HG02623 (cell line): ENCODE measurements around the gene CHST11.

Experiments used
- ATAC-seq: cut with Tn5 transposase; IDR thresholded peaks from one replicate; pipeline ENCODE4 v1.9.1; 2021; ENCODE audit warnings: moderate library complexity; ENCODE audit not compliant: unreplicated experiment

CHST11 gene

DNA sequence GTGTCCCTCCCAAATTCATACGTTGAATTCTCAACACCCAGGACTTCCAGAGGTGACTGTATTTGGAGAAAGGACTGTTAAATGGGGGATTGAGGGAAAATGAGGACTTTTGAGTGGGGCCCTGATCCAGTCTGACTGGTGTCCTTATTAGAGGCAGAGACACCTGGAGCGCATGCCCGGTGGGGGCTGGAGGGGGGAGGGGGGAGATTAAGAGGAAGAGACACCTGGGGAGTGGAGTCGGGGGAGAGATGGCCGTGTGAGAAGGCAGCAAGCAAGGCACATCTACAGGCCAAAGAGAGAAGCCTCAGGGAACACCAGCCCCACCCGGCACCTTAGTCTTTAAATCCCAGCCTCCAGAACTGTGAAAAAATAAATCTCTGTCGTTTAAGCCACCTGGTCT lies 291.6 kb downstream of the CHST11 start:
- ATAC-seq = no peak

DNA sequence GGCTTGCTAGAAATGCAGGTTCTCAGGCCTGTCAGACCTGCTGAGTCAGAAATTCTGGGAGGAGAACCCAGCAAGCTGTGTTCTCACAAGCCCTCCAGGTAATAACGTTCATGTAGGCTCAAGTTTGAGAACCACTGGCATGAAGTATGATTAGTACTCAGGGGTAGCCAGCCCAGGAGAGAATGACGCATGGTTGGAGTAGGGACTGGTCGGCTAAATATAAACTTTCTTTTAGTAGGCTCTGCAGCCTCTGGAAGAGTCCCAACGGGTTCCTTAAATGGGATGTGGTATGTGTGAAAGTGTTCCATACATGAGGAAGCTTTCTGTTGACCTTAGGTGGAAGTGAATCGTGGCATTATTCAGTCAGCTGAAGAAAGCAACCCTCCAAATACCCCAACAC lies 292.0 kb downstream of the CHST11 start:
- ATAC-seq = no peak

DNA sequence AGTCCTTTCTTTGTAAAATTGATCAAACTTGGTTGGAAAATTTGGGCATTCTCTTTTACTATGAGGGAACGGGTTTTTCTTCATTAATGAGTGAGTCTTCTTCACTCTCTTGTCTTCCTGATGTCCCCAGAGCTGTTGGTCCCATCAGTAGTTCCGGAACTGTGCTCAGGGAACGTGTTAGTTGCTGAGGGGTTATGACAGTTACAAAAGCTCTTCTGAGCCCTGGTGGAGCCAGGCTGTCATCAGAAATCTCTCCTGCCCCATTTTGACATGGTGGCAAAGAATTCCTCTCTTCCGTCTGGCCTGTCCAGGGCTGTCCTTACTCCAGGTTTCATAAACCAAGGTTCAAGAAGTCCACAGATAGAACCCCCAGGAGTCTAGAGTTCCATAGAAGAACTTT lies 292.8 kb downstream of the CHST11 start:
- no peak for ATAC-seq

DNA sequence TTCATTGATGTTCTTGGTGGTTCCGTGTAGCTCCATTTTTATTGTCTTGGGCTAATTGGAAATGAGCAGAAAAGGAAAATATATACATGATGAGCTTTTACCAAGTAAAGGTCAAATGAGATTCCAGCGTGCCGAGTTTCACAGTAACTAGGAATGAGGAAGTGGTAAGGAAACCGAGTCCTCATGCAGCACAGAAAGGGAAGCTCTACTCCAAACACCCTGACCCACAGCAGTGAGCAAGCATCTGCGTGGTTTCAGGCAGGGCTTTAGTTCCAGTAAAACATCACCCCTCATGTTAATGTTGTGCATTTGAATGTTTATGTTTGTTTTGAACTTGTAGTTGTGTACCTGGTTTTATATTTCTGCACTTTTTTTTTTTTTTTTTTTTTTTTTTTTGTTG lies 293.3 kb downstream of the CHST11 start:
- no peak for ATAC-seq

DNA sequence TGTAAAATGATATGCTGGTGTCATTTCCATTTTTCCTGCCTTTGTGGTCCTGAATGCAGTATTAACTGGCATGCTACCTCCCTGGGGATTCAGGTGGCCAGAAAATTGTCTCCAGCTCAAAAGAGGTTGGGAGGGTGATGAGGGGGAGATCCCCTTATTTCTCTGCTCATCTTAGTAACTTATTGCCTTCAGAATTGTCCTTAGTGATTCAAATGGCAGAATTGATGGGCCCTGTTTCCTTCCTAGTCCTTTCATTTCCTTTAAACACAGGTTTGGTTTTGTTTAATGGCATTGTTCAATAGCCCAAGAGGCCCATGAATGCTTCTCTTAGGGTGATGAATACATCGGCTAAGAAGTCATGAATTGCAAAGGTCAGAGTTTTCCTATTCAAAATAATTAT lies 294.4 kb downstream of the CHST11 start:
- peak; percentile 11 for ATAC-seq

DNA sequence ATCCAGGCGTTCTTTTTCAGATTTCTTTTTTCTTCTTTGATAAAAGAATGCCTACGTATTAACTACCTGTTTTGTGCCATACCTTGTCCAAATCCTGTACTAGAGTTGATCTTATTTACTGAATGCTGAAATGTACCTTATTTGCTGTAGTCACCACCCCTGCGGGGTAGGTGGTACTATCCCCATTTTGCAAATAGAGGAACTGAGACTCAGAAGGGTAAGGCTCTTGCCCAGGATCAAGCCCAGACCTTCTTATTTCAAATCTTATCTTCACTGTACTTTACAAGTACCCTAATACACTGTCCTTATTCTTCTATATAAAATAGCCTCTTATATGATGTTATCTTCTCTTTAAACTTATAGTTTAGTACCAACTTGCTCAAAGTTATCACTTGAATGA lies 294.8 kb downstream of the CHST11 start:
- ATAC-seq = peak; percentile 74

- ATAC-seq = no peak
Observed at GRCh38 chr12:104752016-104752415, 295.3 kb downstream of the CHST11 start.

DNA sequence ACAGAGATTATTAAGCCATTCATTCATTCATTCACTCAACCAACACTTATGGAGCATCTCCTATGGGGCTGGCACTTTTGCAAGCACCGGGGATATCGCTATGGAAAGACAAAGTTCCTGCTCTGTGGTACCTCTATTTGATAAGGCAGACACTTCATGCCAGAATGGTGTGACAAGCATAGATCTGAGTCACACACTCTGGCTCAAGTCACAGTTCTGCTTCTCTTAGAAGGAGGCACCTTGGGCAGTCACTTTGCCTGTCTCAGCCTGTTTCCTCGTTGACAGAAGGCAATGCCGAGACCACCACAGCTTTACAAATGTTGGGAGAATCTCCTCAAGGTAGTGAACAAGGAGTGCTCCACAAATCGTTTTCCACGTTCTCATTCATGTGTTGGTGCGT lies 296.1 kb downstream of the CHST11 start:
- ATAC-seq = no peak

DNA sequence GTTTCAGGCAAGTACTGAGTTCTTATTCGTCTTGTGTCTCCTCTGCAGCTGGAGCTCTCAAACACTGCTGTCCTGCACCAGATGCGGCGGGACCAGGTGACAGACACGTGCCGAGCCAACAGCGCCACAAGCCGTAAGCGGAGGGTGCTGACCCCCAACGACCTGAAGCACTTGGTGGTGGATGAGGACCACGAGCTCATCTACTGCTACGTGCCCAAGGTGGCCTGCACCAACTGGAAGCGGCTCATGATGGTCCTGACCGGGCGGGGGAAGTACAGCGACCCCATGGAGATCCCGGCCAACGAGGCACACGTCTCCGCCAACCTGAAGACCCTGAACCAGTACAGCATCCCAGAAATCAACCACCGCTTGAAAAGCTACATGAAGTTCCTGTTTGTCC lies 300.2 kb downstream of the CHST11 start:
- no peak for ATAC-seq

DNA sequence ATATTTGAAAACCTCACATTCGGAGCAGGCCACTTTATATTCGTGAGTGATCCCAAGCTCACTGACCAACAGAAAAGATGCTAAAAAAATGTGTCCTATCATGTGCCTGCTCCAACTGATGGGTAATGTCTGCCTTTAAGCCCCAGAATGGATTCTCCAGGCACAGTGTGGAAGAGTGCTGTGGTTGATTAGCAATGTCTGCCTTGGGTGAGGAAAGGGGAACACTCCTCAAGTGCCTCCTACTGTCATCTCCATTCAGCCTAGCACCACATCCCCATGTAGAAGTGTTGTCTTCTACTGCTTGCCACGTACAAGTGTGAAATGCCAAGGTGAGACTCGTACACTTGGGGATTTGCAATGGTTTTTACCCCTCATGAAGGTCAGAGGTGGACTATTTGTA lies 302.0 kb downstream of the CHST11 start:
- no peak for ATAC-seq

- no peak for ATAC-seq
Observed at GRCh38 chr12:104761091-104761490, 304.3 kb downstream of the CHST11 start.

GRCh38 chr12:104761611-104762010 lies 304.9 kb downstream of the CHST11 start:
- ATAC-seq = no peak

GRCh38 chr12:104763168-104763805 lies 306.5 kb downstream of the CHST11 start:
- ATAC-seq = peak; percentile 54

- no peak for ATAC-seq
Observed at GRCh38 chr12:104764225-104765091, 307.7 kb downstream of the CHST11 start.

DNA sequence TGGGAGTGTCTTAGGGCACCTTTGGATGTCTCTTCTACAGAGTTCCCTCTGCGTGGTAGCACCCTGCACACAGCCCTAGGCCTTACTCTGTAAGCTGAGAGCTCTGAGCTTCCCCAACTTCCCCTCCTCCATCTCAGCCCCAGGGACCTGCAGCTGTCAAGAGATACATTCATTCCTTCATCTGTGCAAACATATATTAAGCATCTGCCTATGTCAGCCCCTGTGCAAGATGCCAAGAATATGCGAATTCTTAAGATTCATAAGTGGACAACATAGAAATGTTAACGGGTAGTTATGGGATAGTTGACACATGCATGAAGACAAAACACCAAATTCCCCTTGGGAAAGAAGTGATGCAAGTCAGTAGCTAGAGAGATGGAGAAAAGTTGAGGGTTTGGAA lies 310.5 kb downstream of the CHST11 start:
- ATAC-seq = no peak

- no peak for ATAC-seq
Observed at GRCh38 chr12:104768033-104768432, 311.3 kb downstream of the CHST11 start.

DNA sequence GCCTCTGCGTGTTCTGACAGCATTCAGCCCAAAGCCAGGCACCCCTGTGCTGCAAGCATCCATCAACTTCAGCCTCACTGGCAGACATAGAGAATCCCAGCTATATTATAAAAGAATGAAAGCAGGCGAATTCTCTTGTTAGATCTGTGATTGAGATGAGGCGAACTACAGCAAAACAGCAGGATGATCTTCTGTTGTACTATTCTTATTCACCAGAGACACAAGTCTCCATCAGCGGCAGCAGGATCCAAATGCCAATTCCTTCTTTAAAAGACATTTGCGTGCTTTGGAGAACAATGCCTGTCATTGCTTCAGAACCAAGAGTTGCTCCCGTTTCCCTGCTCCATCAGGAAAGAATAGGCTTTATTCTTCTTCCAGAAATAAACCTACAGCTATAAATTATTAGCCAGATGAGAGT lies 312.4 kb downstream of the CHST11 start:
- ATAC-seq = no peak

- ATAC-seq = no peak
Observed at GRCh38 chr12:104772336-104772735, 315.6 kb downstream of the CHST11 start.

DNA sequence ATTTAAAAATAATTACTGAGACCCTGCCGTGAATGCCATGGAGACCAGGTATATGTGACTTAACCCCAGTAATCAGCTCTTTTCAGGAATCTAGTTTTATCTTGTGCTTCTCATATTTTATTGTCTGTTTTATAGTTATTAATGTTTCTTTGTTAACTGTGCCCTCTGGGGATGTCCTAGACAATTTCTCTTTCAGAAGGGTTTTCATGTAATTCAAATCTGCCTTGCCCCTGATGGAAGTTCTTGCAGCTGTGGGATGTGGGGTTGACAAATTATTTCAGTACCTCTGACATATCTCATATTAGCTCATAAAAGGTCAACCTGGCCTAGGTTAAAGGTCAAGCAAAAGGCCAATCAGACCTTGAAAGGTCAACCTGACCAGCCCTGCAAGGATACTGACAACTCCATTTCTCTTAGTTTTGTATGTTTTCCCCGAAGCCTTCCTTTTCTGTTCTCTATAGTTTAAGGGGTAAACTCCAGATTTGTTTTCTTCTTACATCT lies 319.0 kb downstream of the CHST11 start:
- ATAC-seq = no peak

DNA sequence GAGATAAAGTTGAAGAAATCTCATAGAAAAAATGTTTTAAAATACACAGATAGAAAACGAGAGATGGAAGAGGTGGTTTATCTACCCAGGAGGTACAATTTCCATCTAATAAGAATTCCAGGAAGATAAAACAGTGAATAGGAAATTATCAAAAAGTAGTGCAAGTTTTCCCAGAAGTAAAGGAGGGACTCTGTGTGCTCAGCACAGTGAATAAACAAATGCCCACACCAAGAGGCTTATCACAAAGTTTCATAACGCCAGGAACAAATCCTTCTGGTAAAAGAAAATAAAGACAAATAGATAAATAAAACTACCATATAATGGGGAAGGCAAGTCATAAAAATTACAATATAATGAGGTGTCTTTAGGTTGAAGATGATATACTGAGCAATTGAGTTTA lies 322.4 kb downstream of the CHST11 start:
- no peak for ATAC-seq

- ATAC-seq = no peak
Observed at GRCh38 chr12:104782296-104782695, 325.5 kb downstream of the CHST11 start.

GRCh38 chr12:104784592-104784991 lies 327.8 kb downstream of the CHST11 start:
- no peak for ATAC-seq
